SU-DHL-6 (cell line): ENCODE data around the gene PEX16.

Experiments used
- H2AFZ ChIP-seq: fragments of 200-600 bp; sonication (generic); 2 replicates; pipeline ENCODE4 v1.6.1; 2014; ENCODE audit warnings: low read depth, mild to moderate bottlenecking, moderate library complexity, mixed read lengths, antibody characterized with exemption, low read length; ENCODE audit not compliant: severe bottlenecking
- H3F3A ChIP-seq: fragments of 200-600 bp; shearing (Covaris generic); 2 replicates; pipeline ENCODE4 v1.6.0; 2016; ENCODE audit warnings: antibody characterized with exemption, mild to moderate bottlenecking; ENCODE audit not compliant: insufficient read depth
- H3K27ac ChIP-seq: fragments of 200-600 bp; sonication (generic); 2 replicates; pipeline ENCODE4 v1.5.1; 2016; ENCODE audit warnings: low read depth, mild to moderate bottlenecking, low read length, moderate library complexity, mixed read lengths
- H3K27me3 ChIP-seq: fragments of 200-600 bp; sonication (generic), shearing (Covaris generic); 2 replicates; pipeline ENCODE4 v1.6.0; 2014; ENCODE audit warnings: mild to moderate bottlenecking, low read length
- H3K36me3 ChIP-seq: fragments of 200-600 bp; sonication (generic); 2 replicates; pipeline ENCODE4 v1.6.1; 2014; ENCODE audit warnings: mild to moderate bottlenecking, low read length, mixed read lengths
- H3K4me2 ChIP-seq: fragments of 300-600, 200-600 bp; shearing (Covaris generic), sonication (generic); 2 replicates; pipeline ENCODE4 v1.6.0; 2014; ENCODE audit warnings: low read length, low read depth, mild to moderate bottlenecking; ENCODE audit not compliant: poor library complexity, severe bottlenecking
- H3K4me3 ChIP-seq: fragments of 200-600 bp; sonication (generic); 2 replicates; pipeline ENCODE4 v1.5.1; 2014; ENCODE audit warnings: antibody characterized with exemption, low read length, mild to moderate bottlenecking, mixed read lengths; ENCODE audit not compliant: insufficient read depth, poor library complexity, severe bottlenecking
- H3K79me2 ChIP-seq: fragments of 200-600 bp; sonication (generic); 2 replicates; pipeline ENCODE4 v1.6.1; 2014; ENCODE audit warnings: mild to moderate bottlenecking, low read length, moderate library complexity; ENCODE audit not compliant: insufficient read depth
- H3K9ac ChIP-seq: fragments of 200-600 bp; sonication (generic); 2 replicates; pipeline ENCODE4 v1.7.0; 2014; ENCODE audit warnings: mild to moderate bottlenecking, low read length
- H3K9me2 ChIP-seq: fragments of 200-600 bp; sonication (generic); replicated peaks from 2 replicates; pipeline ENCODE4 v1.6.1; 2014; ENCODE audit warnings: low read length; ENCODE audit not compliant: insufficient read depth
- H3K9me3 ChIP-seq: fragments of 200-600 bp; sonication (generic); 2 replicates; pipeline ENCODE4 v1.6.1; 2014; ENCODE audit warnings: low read length, mixed read lengths; ENCODE audit not compliant: insufficient read depth
- H4K20me1 ChIP-seq: fragments of 200-600 bp; sonication (generic); 2 replicates; pipeline ENCODE4 v1.6.1; 2014; ENCODE audit warnings: low read depth, mild to moderate bottlenecking, antibody characterized with exemption, low read length, moderate library complexity, mixed read lengths
- EZH2phosphoT487 ChIP-seq: fragments of 200-600 bp; sonication (generic), shearing (Covaris generic); conservative IDR thresholded peaks from 2 replicates; pipeline ENCODE4 v1.6.1; 2018; ENCODE audit warnings: mild to moderate bottlenecking, antibody characterized with exemption, low read length, moderate library complexity, mixed read lengths
- TF ChIP-seq, protein P1 (sequence below): fragments of 200-600 bp; sonication (generic); IDR thresholded peaks from one replicate; pipeline ENCODE4 v1.5.1; 2017; ENCODE audit warnings: antibody characterized with exemption, mild to moderate bottlenecking, low read length, moderate library complexity; ENCODE audit not compliant: insufficient read depth, poor library complexity, severe bottlenecking

Gene PEX16

GRCh38 chr11:45933846-45934579 is 16.3 kb upstream of the PEX16 start:
- Histone ChIP-seq H3K9me2 (no peaks in the 10 kb centered on the region), H3K9me3 (no peaks in the 10 kb centered on the region), H3F3A (peaks cover 46% of the 10 kb centered on the region), H3K36me3 (no peaks in the 10 kb centered on the region), H4K20me1 (no peaks in the 10 kb centered on the region), H3K4me3 (peak overlapping the region; percentile 78), H3K27ac (peak overlapping the region; percentile 89), H3K27me3 (no peaks in the 10 kb centered on the region), H3K79me2 (0 out of 2 replicates have a peak, but pooled peaks cover 9% of the 10 kb centered on the region), H3K4me2 (peak overlapping the region; percentile 93), H3K9ac (peak overlapping the region; percentile 62), H2AFZ (no peak overlapping the region)
- TF ChIP-seq, protein P1, sequence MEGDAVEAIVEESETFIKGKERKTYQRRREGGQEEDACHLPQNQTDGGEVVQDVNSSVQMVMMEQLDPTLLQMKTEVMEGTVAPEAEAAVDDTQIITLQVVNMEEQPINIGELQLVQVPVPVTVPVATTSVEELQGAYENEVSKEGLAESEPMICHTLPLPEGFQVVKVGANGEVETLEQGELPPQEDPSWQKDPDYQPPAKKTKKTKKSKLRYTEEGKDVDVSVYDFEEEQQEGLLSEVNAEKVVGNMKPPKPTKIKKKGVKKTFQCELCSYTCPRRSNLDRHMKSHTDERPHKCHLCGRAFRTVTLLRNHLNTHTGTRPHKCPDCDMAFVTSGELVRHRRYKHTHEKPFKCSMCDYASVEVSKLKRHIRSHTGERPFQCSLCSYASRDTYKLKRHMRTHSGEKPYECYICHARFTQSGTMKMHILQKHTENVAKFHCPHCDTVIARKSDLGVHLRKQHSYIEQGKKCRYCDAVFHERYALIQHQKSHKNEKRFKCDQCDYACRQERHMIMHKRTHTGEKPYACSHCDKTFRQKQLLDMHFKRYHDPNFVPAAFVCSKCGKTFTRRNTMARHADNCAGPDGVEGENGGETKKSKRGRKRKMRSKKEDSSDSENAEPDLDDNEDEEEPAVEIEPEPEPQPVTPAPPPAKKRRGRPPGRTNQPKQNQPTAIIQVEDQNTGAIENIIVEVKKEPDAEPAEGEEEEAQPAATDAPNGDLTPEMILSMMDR, result no peak
- no peak for TF ChIP-seq EZH2phosphoT487

- H3K27ac ChIP-seq, result peak overlapping the region; percentile 89
- no peaks in the 10 kb centered on the region for H4K20me1 ChIP-seq
- H3F3A ChIP-seq, result peaks cover 44% of the 10 kb centered on the region
- no peaks in the 10 kb centered on the region for H3K27me3 ChIP-seq
- peak overlapping the region; percentile 24 for H2AFZ ChIP-seq
- H3K9me3 ChIP-seq, result no peaks in the 10 kb centered on the region
- 0 out of 2 replicates have a peak, but pooled peaks cover 9% of the 10 kb centered on the region for H3K79me2 ChIP-seq
- peak overlapping the region; percentile 93 for H3K4me2 ChIP-seq
- H3K36me3 ChIP-seq, result no peaks in the 10 kb centered on the region
- no peaks in the 10 kb centered on the region for H3K9me2 ChIP-seq
- peak overlapping the region; percentile 78 for H3K4me3 ChIP-seq
- peak overlapping the region; percentile 62 for H3K9ac ChIP-seq
- TF ChIP-seq, protein P1, result no peak
- no peak for TF ChIP-seq EZH2phosphoT487
Measured at GRCh38 chr11:45933131-45933831, 15.6 kb upstream of the PEX16 start.

DNA sequence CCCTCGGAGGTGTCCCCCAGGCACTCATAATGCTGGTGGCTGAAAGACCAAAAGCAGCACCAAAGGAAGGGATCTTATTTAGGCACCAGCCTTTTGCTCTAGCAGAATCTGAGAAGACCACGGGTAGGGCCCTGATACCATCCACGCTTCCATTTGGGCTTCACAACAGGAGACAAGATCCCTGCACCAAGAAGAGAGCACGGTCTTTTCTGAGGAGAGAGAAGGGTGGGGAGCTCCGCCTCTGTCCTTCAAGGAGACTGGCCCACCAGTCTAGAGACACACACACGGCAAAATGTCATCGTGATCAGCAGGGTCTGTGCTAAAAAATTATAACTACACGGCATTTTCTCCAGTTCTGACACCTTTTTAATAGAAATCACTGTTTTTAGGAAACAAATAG is 14.5 kb upstream of the PEX16 start:
- H3K27ac ChIP-seq, result peak overlapping the region; percentile 89
- H4K20me1 ChIP-seq, result no peaks in the 10 kb centered on the region
- H3K9me3 ChIP-seq, result no peaks in the 10 kb centered on the region
- H3K4me3 ChIP-seq, result peak overlapping the region; percentile 78
- 0 out of 2 replicates have a peak, but pooled peaks cover 9% of the 10 kb centered on the region for H3K79me2 ChIP-seq
- peak overlapping the region; percentile 62 for H3K9ac ChIP-seq
- no peaks in the 10 kb centered on the region for H3K9me2 ChIP-seq
- no peaks in the 10 kb centered on the region for H3K36me3 ChIP-seq
- H3K27me3 ChIP-seq, result no peaks in the 10 kb centered on the region
- peaks cover 44% of the 10 kb centered on the region for H3F3A ChIP-seq
- no peak for TF ChIP-seq EZH2phosphoT487
- TF ChIP-seq, protein P1, result no peak
- H2AFZ ChIP-seq, result no peak overlapping the region
- peak overlapping the region; percentile 93 for H3K4me2 ChIP-seq
